PC-9 (cell line): ENCODE results near the gene SCYGR8.

ENCODE experiments used
- CTCF ChIP-seq: fragments of 200-600 bp; sonication (generic); conservative IDR thresholded peaks from 2 replicates; pipeline ENCODE4 v1.6.1; 2017; ENCODE audit warnings: mixed run types, antibody characterized with exemption, mild to moderate bottlenecking, moderate library complexity
- EZH2 ChIP-seq: fragments of 200-600 bp; sonication (generic); IDR thresholded peaks from 2 replicates; pipeline ENCODE4 v1.8.0; 2017; ENCODE audit warnings: antibody characterized with exemption, low read depth

- TF ChIP-seq EZH2 (no peak), CTCF (no peak)
Measured at GRCh38 chr2:227710986-227711385, 34.7 kb upstream of the SCYGR8 start.
